Mesenteric fat pad (tissue), 1 donor: ENCODE measurements around the gene CDH13. TPM values are rescaled to one million over a fixed set of nuclear protein-coding genes. Genes with fewer than 3 reads are reported as not detected.

ENCODE experiments used
- DNase-seq: peaks from one replicate; pipeline ENCODE4 v3.0.0-alpha.2; 2020; ENCODE audit warnings: low spot score
- total RNA-seq: library from RNA; stranded (reverse); fragmentation: NEBNext Ultra II Directional; extraction: Animal tissue kit (Norgen Biotek cat#: 25700); gene quantifications from one replicate; pipeline ENCODE4 v1.2.1, GENCODE V29; 2021
- donor health status: DM: yes; HTN: yes; CAD: no.

The CDH13 gene
- total RNA-seq, 1 donor from 2014 or later = 18.3 TPM

- no peak for DNase-seq
Measured at GRCh38 chr16:83699817-83700216, 1073.0 kb downstream of the CDH13 start.

- DNase-seq = no peak
Measured at GRCh38 chr16:83700918-83701317, 1074.1 kb downstream of the CDH13 start.

- DNase-seq = no peak
Measured at GRCh38 chr16:83701494-83701893, 1074.7 kb downstream of the CDH13 start.

GRCh38 chr16:83704656-83705055 is 1077.9 kb downstream of the CDH13 start:
- no peak for DNase-seq

- DNase-seq = no peak
Measured at GRCh38 chr16:83705856-83706255, 1079.1 kb downstream of the CDH13 start.

- DNase-seq = no peak
Measured at GRCh38 chr16:83706394-83706793, 1079.6 kb downstream of the CDH13 start.

- no peak for DNase-seq
Measured at GRCh38 chr16:83711069-83711468, 1084.3 kb downstream of the CDH13 start.

- DNase-seq = no peak
Measured at GRCh38 chr16:83713597-83713996, 1086.8 kb downstream of the CDH13 start.

GRCh38 chr16:83714286-83714685 is 1087.5 kb downstream of the CDH13 start:
- no peak for DNase-seq

- no peak for DNase-seq
Measured at GRCh38 chr16:83715217-83715920, 1088.6 kb downstream of the CDH13 start.

GRCh38 chr16:83717308-83717707 is 1090.5 kb downstream of the CDH13 start:
- DNase-seq = no peak

- DNase-seq = no peak
Measured at GRCh38 chr16:83717814-83718213, 1091.0 kb downstream of the CDH13 start.

- no peak for DNase-seq
Measured at GRCh38 chr16:83720213-83720612, 1093.4 kb downstream of the CDH13 start.

GRCh38 chr16:83720981-83721380 is 1094.2 kb downstream of the CDH13 start:
- DNase-seq = no peak

- no peak for DNase-seq
Measured at GRCh38 chr16:83721676-83722075, 1094.9 kb downstream of the CDH13 start.

GRCh38 chr16:83722456-83723183 is 1095.9 kb downstream of the CDH13 start:
- no peak for DNase-seq

GRCh38 chr16:83723244-83723643 is 1096.5 kb downstream of the CDH13 start:
- no peak for DNase-seq

- no peak for DNase-seq
Measured at GRCh38 chr16:83723901-83724300, 1097.1 kb downstream of the CDH13 start.

- no peak for DNase-seq
Measured at GRCh38 chr16:83724585-83724984, 1097.8 kb downstream of the CDH13 start.

- no peak for DNase-seq
Measured at GRCh38 chr16:83725313-83725712, 1098.5 kb downstream of the CDH13 start.

- DNase-seq = no peak
Measured at GRCh38 chr16:83727018-83727417, 1100.2 kb downstream of the CDH13 start.

GRCh38 chr16:83727751-83728352 is 1101.1 kb downstream of the CDH13 start:
- DNase-seq = no peak
